GM12892 (cell line): Measurements from ENCODE around the gene CADPS.

Experiments
- DNase-seq: peaks from one replicate; pipeline ENCODE4 v3.0.0; 2011; ENCODE audit not compliant: insufficient read length
- FAIRE-seq: peaks from 2 replicates; lab custom pipeline; 2011; peaks lifted over from hg19 to GRCh38; lab: Jason Lieb, UNC
- POLR2A ChIP-seq: IDR thresholded peaks from 2 replicates; pipeline ENCODE4 v1.6.1; 2011; ENCODE audit warnings: low read depth, low read length, control low read depth
- POLR2AphosphoS5 ChIP-seq: IDR thresholded peaks from 2 replicates; pipeline ENCODE4 v1.6.1; 2011; ENCODE audit warnings: low read depth, low read length, control low read depth
- TAF1 ChIP-seq: IDR thresholded peaks from 2 replicates; pipeline ENCODE4 v1.6.1; 2011; ENCODE audit warnings: low read depth, mild to moderate bottlenecking, control low read depth, low read length, borderline replicate concordance

CADPS gene

GRCh38 chr3:62892951-62893350 is 17.7 kb upstream of the CADPS start:
- FAIRE-seq (no peak), DNase-seq (no peak)
- TF ChIP-seq TAF1 (no peak), POLR2A (no peak), POLR2AphosphoS5 (no peak)

GRCh38 chr3:62892045-62892444 is 16.8 kb upstream of the CADPS start:
- no peak for DNase-seq
- no peak for TF ChIP-seq POLR2AphosphoS5
- TF ChIP-seq TAF1: no peak
- no peak for TF ChIP-seq POLR2A
- FAIRE-seq: no peak

GRCh38 chr3:62888778-62889177 is 13.6 kb upstream of the CADPS start:
- DNase-seq (no peak), FAIRE-seq (no peak)
- no peak for TF ChIP-seq TAF1
- TF ChIP-seq POLR2A: no peak
- TF ChIP-seq POLR2AphosphoS5: no peak

GRCh38 chr3:62888180-62888579 is 13.0 kb upstream of the CADPS start:
- FAIRE-seq (no peak), DNase-seq (no peak)
- TF ChIP-seq POLR2AphosphoS5: no peak

- TF ChIP-seq TAF1 (no peak), POLR2AphosphoS5 (no peak), POLR2A (no peak)
- no peak for FAIRE-seq
- no peak for DNase-seq
Observed at GRCh38 chr3:62885136-62885535, 9.9 kb upstream of the CADPS start.

GRCh38 chr3:62884096-62884870 is 9.1 kb upstream of the CADPS start:
- DNase-seq (no peak), FAIRE-seq (no peak)
- TF ChIP-seq POLR2A: no peak
- TF ChIP-seq TAF1: no peak
- TF ChIP-seq POLR2AphosphoS5: no peak

- TF ChIP-seq TAF1: no peak
- no peak for TF ChIP-seq POLR2AphosphoS5
- no peak for TF ChIP-seq POLR2A
- FAIRE-seq: no peak
- no peak for DNase-seq
Observed at GRCh38 chr3:62882676-62883200, 7.5 kb upstream of the CADPS start.

- TF ChIP-seq POLR2AphosphoS5 (no peak), TAF1 (no peak)
- no peak for FAIRE-seq
- DNase-seq: no peak
Observed at GRCh38 chr3:62876064-62876463, 848 bp upstream of the CADPS start.

- DNase-seq (no peak), FAIRE-seq (no peak)
- TF ChIP-seq TAF1 (no peak), POLR2AphosphoS5 (no peak), POLR2A (no peak)
Observed at GRCh38 chr3:62875558-62876002, 364 bp upstream of the CADPS start.

GRCh38 chr3:62873761-62874710 is 1.2 kb downstream of the CADPS start:
- no peak for TF ChIP-seq TAF1
- no peak for TF ChIP-seq POLR2A
- no peak for TF ChIP-seq POLR2AphosphoS5
- DNase-seq (peak; percentile 6), FAIRE-seq (no peak)

GRCh38 chr3:62873451-62873760 is 1.8 kb downstream of the CADPS start:
- FAIRE-seq: no peak

GRCh38 chr3:62872318-62872717 is 2.9 kb downstream of the CADPS start:
- no peak for TF ChIP-seq TAF1
- TF ChIP-seq POLR2AphosphoS5: no peak
- no peak for TF ChIP-seq POLR2A
- DNase-seq (no peak), FAIRE-seq (no peak)

More at GRCh38 chr3:62873451-62873760, 1.8 kb downstream of the CADPS start:
- no peak for DNase-seq
- TF ChIP-seq TAF1 (no peak), POLR2AphosphoS5 (no peak), POLR2A (no peak)
